Esophagus muscularis mucosa (tissue), 3 donors: Measurements from ENCODE around the gene KLRG1.

Experiments used
- POLR2A ChIP-seq: fragments of 450-650 bp; IDR thresholded peaks from one replicate; pipeline ENCODE4 v1.6.1; 2017; ENCODE audit warnings: antibody characterized with exemption, moderate library complexity, mild to moderate bottlenecking, low read depth
- TF ChIP-seq, protein P1 (sequence below), 3 experiments: fragments of 200-600 bp in 2 of 3; fragments of 450-650 bp in 1 of 3; sonication (generic) in 2 of 3; IDR thresholded peaks; one replicate each; pipeline ENCODE4 v1.5.1; 2017 to 2019; ENCODE audit warnings: antibody characterized with exemption in 3 of 3, mild to moderate bottlenecking in 2 of 3, moderate library complexity in 1 of 3

DNA sequence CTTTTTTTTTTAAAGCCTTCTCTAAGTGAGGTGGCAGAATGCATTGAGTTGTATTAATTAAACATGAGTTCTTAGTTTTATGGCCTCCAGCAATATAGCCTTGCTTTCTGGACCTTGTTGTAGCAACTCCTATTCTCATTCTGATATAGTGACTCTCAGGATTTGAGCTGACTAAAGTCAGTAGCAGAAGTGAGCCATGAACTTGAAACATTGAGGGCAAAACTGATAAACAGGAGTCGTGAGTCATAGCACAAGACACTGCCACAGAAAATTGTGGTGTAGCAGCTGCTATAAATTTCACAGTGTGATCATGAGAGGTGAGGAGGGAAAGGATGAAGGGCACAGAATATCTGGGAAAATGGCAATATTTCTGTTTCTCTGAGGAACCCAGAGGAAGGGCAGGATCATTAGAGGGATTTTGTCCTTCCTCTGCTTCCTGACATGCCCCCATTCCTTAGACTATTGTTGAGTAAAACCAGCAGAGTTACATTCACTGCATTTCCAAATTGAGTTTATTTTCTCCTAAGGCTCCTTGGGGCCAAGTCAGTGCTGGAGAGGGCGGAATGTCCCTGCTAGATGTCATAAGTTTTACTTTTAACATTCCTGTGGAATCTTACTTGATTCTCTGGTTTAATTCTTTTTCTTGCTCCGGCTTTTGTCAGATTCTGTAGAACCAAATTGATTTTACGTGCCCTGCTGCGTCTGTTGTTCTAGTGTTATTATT lies 7.5 kb downstream of the KLRG1 start:
- TF ChIP-seq, protein P1, sequence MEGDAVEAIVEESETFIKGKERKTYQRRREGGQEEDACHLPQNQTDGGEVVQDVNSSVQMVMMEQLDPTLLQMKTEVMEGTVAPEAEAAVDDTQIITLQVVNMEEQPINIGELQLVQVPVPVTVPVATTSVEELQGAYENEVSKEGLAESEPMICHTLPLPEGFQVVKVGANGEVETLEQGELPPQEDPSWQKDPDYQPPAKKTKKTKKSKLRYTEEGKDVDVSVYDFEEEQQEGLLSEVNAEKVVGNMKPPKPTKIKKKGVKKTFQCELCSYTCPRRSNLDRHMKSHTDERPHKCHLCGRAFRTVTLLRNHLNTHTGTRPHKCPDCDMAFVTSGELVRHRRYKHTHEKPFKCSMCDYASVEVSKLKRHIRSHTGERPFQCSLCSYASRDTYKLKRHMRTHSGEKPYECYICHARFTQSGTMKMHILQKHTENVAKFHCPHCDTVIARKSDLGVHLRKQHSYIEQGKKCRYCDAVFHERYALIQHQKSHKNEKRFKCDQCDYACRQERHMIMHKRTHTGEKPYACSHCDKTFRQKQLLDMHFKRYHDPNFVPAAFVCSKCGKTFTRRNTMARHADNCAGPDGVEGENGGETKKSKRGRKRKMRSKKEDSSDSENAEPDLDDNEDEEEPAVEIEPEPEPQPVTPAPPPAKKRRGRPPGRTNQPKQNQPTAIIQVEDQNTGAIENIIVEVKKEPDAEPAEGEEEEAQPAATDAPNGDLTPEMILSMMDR (IDR thresholded peaks at IDR 0.05): no peak
- no peak for TF ChIP-seq POLR2A
